HCT116 (cell line): ENCODE results near the gene RMI1. TPM values are rescaled to one million over a fixed set of nuclear protein-coding genes. Genes with fewer than 3 reads are reported as not detected.

Experiments
- ATAC-seq: fragments of 200-7000 bp; cut with Tn5 transposase; 2 replicates; pipeline ENCODE4 v1.9.1; 2020; ENCODE audit warnings: mild to moderate bottlenecking, moderate library complexity
- BruUV-seq: library from RNA; stranded (reverse); fragments of 400-500 nt; replicated peaks from 2 replicates; lab custom pipeline; 2021; lab: Mats Ljungman, UMichigan
- CTCF ChIA-PET: fragments of 300-600 bp; sonication (Branson Sonifier 250); formaldehyde crosslinking; loops from one replicate; lab custom pipeline; 2021; ENCODE audit warnings: antibody characterized with exemption; lab: Charles Lee
- POLR2A ChIA-PET: fragments of 300-600, 350-600 bp; sonication (Branson Sonifier 250); formaldehyde crosslinking; loops from one replicate; lab custom pipeline; 2021; ENCODE audit warnings: antibody characterized with exemption; lab: Charles Lee
- RAD21 ChIA-PET, 2 experiments: fragments of 300-600 bp; sonication (Branson Sonifier 250); formaldehyde crosslinking; loops; one replicate each; lab custom pipeline; 2023; ENCODE audit warnings: low total read pairs in 2 of 2; ENCODE audit not compliant: uncharacterized antibody in 2 of 2, unreplicated experiment in 2 of 2, low non-redundant PET in 1 of 2; lab: Charles Lee
- DNase-seq: peaks from one replicate; pipeline ENCODE4 v3.0.0-alpha.2; 2010; ENCODE audit warnings: low read depth, low spot score
- H2AFZ ChIP-seq: fragments of 200-600 bp; shearing (Covaris generic), sonication (generic); 2 replicates; pipeline ENCODE4 v1.6.1; 2017; ENCODE audit warnings: low read depth, mixed run types, mixed read lengths, antibody characterized with exemption, low read length; ENCODE audit not compliant: poor library complexity, severe bottlenecking
- H3K27ac ChIP-seq: 2 replicates; pipeline ENCODE4 v1.5.1; 2012; ENCODE audit warnings: low read depth, low read length
- H3K27me3 ChIP-seq: fragments of 200-600 bp; sonication (generic); 2 replicates; pipeline ENCODE4 v1.6.1; 2016; ENCODE audit warnings: mixed run types, low read length, mixed read lengths; ENCODE audit not compliant: insufficient read depth
- H3K36me3 ChIP-seq, 2 experiments: fragments of 200-500 bp in 1 of 2; fragments of 200-600 bp in 1 of 2; sonication (Bioruptor generic) in 1 of 2; sonication (generic) in 1 of 2; 2 replicates each; pipeline versions ENCODE4 v1.5.1 to v1.6.1; 2014 to 2016; ENCODE audit warnings: low read length in 2 of 2, inconsistent platforms in 1 of 2, mixed read lengths in 1 of 2, mixed run types in 1 of 2; ENCODE audit not compliant: insufficient read depth in 2 of 2, control insufficient read depth in 1 of 2
- H3K4me1 ChIP-seq, 2 experiments: fragments of 200-600 bp in 1 of 2; sonication (generic) in 1 of 2; 2 replicates each; pipeline versions ENCODE4 v1.5.1 to v1.6.1; 2012 to 2017; ENCODE audit warnings: low read length in 2 of 2, inconsistent platforms in 1 of 2, mild to moderate bottlenecking in 1 of 2, mixed read lengths in 1 of 2, mixed run types in 1 of 2, moderate library complexity in 1 of 2; ENCODE audit not compliant: insufficient read depth in 2 of 2, control insufficient read depth in 1 of 2
- H3K4me2 ChIP-seq: fragments of 200-600 bp; sonication (generic); 2 replicates; pipeline ENCODE4 v1.6.1; 2017; ENCODE audit warnings: mixed run types, low read length, mixed read lengths
- H3K4me3 ChIP-seq, 2 experiments: fragments of 200-600 bp in 1 of 2; sonication (generic) in 1 of 2; replicated peaks in 1 of 2; 2 replicates each; pipeline ENCODE4 v1.5.1; 2011 to 2016; ENCODE audit warnings: low read length in 2 of 2, control low read depth in 1 of 2, low read depth in 1 of 2, mild to moderate bottlenecking in 1 of 2, mixed read lengths in 1 of 2, mixed run types in 1 of 2
- H3K79me2 ChIP-seq: fragments of 200-600 bp; sonication (generic); 2 replicates; pipeline ENCODE4 v1.6.1; 2017; ENCODE audit warnings: mild to moderate bottlenecking, mixed run types, low read length, moderate library complexity, mixed read lengths; ENCODE audit not compliant: insufficient read depth
- H3K9ac ChIP-seq: fragments of 200-600 bp; sonication (generic); 2 replicates; pipeline ENCODE4 v1.6.1; 2016; ENCODE audit warnings: low read length, mixed read lengths
- H3K9me2 ChIP-seq: fragments of 200-600 bp; sonication (generic), shearing (Covaris generic); 2 replicates; pipeline ENCODE4 v1.6.1; 2017; ENCODE audit warnings: mixed run types, mild to moderate bottlenecking, moderate library complexity; ENCODE audit not compliant: insufficient read depth
- H3K9me3 ChIP-seq, 2 experiments: fragments of 200-500 bp in 1 of 2; fragments of 200-600 bp in 1 of 2; sonication (Bioruptor generic) in 1 of 2; sonication (generic) in 1 of 2; 2 replicates each; pipeline ENCODE4 v1.6.1; 2014 to 2017; ENCODE audit warnings: low read length in 2 of 2, mixed read lengths in 2 of 2, inconsistent platforms in 1 of 2, low read depth in 1 of 2, mild to moderate bottlenecking in 1 of 2, mixed run types in 1 of 2, moderate library complexity in 1 of 2; ENCODE audit not compliant: control insufficient read depth in 1 of 2, insufficient read depth in 1 of 2
- H4K20me1 ChIP-seq: fragments of 200-600 bp; sonication (generic), shearing (Covaris generic); 2 replicates; pipeline ENCODE4 v1.6.1; 2017; ENCODE audit warnings: mixed run types, mild to moderate bottlenecking, moderate library complexity; ENCODE audit not compliant: insufficient read depth
- CEBPB ChIP-seq: IDR thresholded peaks from 2 replicates; pipeline ENCODE4 v1.6.1; 2012; ENCODE audit warnings: low read depth
- EZH2 ChIP-seq: fragments of 200-600 bp; sonication (generic); IDR thresholded peaks from 2 replicates; pipeline ENCODE4 v1.6.1; 2017; ENCODE audit warnings: antibody characterized with exemption, mixed run types
- EZH2phosphoT487 ChIP-seq: fragments of 200-600 bp; IDR thresholded peaks from 2 replicates; pipeline ENCODE4 v1.6.1; 2018; ENCODE audit warnings: antibody characterized with exemption, borderline replicate concordance
- FOSL1 ChIP-seq: IDR thresholded peaks from 2 replicates; pipeline ENCODE4 v1.6.1; 2012; ENCODE audit warnings: low read depth
- JUND ChIP-seq: IDR thresholded peaks from 2 replicates; pipeline ENCODE4 v1.6.1; 2012
- MAX ChIP-seq: IDR thresholded peaks from 2 replicates; pipeline ENCODE4 v1.6.1; 2012
- RAD21 ChIP-seq: IDR thresholded peaks from 2 replicates; pipeline ENCODE4 v1.6.1; 2012; ENCODE audit warnings: low read depth, mild to moderate bottlenecking
- SP1 ChIP-seq: IDR thresholded peaks from 2 replicates; pipeline ENCODE4 v1.6.1; 2012; ENCODE audit warnings: low read depth
- ZFX ChIP-seq: fragments of 450-650 bp; IDR thresholded peaks from 2 replicates; pipeline ENCODE4 v1.6.1; 2017
- ZNF274 ChIP-seq: fragments of 200-500 bp; sonication (Bioruptor generic); IDR thresholded peaks from 2 replicates; pipeline ENCODE4 v1.6.1; 2014; ENCODE audit warnings: mild to moderate bottlenecking, low read depth, low read length, inconsistent platforms
- intact Hi-C: fragments of 100-400 bp; cut with micrococcal nuclease; formaldehyde crosslinking; loops from 2 replicates; pipeline ENCODE4 v1.10.0; 2022
- total RNA-seq: library from RNA; stranded (reverse); gene quantifications from one replicate; pipeline ENCODE4 v1.2.1, GENCODE V29; 2021; ENCODE audit not compliant: unreplicated experiment
- TF ChIP-seq, protein P1 (sequence below): IDR thresholded peaks from 2 replicates; pipeline ENCODE4 v1.6.1; 2012; ENCODE audit warnings: low read depth
- TF ChIP-seq, protein P2 (sequence below): IDR thresholded peaks from 2 replicates; pipeline ENCODE4 v1.6.1; 2012

Gene RMI1
- total RNA-seq, 1 experiment from 2014 or later: 26.8 TPM

DNA sequence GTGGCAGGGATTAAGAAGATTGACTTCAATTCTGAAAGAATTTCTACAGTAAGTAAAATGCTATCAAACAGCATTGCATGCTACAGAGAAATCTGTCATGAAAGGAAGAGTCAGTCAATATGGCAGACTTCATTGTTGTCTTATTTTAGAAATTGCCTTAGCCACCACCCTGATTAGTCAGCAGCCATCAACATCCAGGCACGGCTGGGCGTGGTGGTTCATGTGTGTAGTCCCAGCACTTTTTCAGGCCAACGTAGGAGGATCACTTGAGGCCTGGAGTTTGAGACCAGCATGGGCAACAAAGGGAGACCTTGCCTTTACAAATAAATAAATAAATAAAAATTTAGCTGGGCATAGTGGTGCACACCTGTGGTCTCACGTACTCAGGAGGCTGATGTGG lies 46.6 kb downstream of the RMI1 start:
- H3K9me2 ChIP-seq: no peaks in the 10 kb centered on the region
- H3K4me1 ChIP-seq: no peaks in the 10 kb centered on the region
- H4K20me1 ChIP-seq: no peaks in the 10 kb centered on the region
- H3K36me3 ChIP-seq: no peaks in the 10 kb centered on the region
- no peak for TF ChIP-seq MAX
- no peak for TF ChIP-seq SP1
- no peak for TF ChIP-seq CEBPB
- TF ChIP-seq EZH2phosphoT487: no peak
- no peak for TF ChIP-seq ZNF274
- TF ChIP-seq, protein P1, sequence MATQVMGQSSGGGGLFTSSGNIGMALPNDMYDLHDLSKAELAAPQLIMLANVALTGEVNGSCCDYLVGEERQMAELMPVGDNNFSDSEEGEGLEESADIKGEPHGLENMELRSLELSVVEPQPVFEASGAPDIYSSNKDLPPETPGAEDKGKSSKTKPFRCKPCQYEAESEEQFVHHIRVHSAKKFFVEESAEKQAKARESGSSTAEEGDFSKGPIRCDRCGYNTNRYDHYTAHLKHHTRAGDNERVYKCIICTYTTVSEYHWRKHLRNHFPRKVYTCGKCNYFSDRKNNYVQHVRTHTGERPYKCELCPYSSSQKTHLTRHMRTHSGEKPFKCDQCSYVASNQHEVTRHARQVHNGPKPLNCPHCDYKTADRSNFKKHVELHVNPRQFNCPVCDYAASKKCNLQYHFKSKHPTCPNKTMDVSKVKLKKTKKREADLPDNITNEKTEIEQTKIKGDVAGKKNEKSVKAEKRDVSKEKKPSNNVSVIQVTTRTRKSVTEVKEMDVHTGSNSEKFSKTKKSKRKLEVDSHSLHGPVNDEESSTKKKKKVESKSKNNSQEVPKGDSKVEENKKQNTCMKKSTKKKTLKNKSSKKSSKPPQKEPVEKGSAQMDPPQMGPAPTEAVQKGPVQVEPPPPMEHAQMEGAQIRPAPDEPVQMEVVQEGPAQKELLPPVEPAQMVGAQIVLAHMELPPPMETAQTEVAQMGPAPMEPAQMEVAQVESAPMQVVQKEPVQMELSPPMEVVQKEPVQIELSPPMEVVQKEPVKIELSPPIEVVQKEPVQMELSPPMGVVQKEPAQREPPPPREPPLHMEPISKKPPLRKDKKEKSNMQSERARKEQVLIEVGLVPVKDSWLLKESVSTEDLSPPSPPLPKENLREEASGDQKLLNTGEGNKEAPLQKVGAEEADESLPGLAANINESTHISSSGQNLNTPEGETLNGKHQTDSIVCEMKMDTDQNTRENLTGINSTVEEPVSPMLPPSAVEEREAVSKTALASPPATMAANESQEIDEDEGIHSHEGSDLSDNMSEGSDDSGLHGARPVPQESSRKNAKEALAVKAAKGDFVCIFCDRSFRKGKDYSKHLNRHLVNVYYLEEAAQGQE: no peak
- no peak for TF ChIP-seq ZFX
- TF ChIP-seq JUND: no peak
- no peak for TF ChIP-seq EZH2
- TF ChIP-seq FOSL1: no peak
- TF ChIP-seq, protein P2, sequence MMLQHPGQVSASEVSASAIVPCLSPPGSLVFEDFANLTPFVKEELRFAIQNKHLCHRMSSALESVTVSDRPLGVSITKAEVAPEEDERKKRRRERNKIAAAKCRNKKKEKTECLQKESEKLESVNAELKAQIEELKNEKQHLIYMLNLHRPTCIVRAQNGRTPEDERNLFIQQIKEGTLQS: no peak
- TF ChIP-seq RAD21: no peak
- no TSS peak for BruUV-seq
- H3K4me3 ChIP-seq: no peak overlapping the region
- no peaks in the 10 kb centered on the region for H3K9me3 ChIP-seq
- intact Hi-C loops: no loop called here
- CTCF ChIA-PET: no interaction called here
- RAD21 ChIA-PET: no interaction called here
- H3K79me2 ChIP-seq: no peaks in the 10 kb centered on the region
- no peak overlapping the region for H3K27ac ChIP-seq
- no peaks in the 10 kb centered on the region for H3K27me3 ChIP-seq
- ATAC-seq: no peak
- H3K9ac ChIP-seq: no peak overlapping the region
- H3K4me2 ChIP-seq: no peak overlapping the region
- no peak for DNase-seq
- POLR2A ChIA-PET: no interaction called here
- no peak overlapping the region for H2AFZ ChIP-seq
